GM19463 (cell line): ENCODE measurements around the gene CCL14.
"Not testable (repeated sequence)": the region's sequence is repeated elsewhere in the genome, so short reads cannot be mapped to it uniquely, and the experiment has no call there.

Experiments
- ATAC-seq: cut with Tn5 transposase; IDR thresholded peaks from one replicate; pipeline ENCODE4 v1.9.1; 2021; ENCODE audit warnings: mild to moderate bottlenecking, moderate library complexity; ENCODE audit not compliant: unreplicated experiment

Gene CCL14

DNA sequence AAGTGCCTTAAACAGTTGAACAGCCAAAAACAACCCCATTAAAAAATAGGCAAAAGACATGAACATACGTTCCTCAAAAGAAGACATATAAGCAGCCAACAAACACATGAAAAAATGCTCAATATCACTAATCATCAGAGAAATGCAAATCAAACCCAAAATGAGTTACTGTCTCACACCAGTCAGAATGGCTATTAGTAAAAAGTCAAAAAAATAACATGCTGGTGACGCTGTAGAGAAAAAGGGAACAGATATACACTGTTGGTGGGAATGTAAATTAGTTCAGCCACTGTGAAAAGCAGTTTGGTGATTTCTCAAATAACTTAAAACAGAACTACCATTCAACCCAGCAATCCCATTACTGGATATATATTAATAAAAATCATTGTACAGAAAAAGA lies 8.8 kb upstream of the CCL14 start:
- not testable (repeated sequence) for ATAC-seq

DNA sequence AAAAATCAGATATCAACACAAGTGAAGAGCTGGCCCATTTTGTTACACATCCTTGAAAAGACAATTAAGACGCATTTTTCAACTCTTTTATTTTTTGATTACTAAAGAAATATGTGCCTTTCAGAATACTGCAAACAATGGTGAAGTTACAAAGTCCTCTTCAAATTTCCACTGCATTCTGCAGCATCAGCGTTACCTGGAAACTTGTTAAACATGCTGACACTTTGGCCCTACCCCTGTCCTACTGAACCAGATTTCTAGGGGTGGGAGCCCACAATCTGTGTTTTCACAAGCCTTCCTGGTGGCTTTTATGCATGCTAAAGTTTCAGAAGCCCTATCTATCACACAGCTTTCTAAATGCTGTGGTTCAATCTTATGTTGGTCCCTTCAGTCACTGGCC lies 4.5 kb upstream of the CCL14 start:
- ATAC-seq, result no peak

DNA sequence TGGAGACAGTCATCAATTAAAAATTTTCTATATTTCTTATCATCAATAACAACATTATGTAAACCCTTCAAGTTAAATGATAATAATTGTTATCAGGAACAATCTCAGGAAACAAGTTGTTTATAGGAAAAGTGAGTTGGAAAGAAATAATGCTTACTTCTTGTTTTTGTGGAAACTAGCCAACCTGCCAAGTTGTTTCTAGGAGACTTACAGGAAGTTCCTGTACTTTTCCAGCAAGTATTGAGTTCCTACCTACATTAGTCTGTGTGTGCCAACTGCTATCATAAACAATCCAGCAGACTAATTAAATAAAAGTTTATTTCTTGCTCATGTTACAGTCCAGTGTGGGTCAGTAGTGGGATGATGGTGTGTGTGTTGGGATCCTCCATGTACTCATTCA lies 1.6 kb upstream of the CCL14 start:
- ATAC-seq, result no peak

DNA sequence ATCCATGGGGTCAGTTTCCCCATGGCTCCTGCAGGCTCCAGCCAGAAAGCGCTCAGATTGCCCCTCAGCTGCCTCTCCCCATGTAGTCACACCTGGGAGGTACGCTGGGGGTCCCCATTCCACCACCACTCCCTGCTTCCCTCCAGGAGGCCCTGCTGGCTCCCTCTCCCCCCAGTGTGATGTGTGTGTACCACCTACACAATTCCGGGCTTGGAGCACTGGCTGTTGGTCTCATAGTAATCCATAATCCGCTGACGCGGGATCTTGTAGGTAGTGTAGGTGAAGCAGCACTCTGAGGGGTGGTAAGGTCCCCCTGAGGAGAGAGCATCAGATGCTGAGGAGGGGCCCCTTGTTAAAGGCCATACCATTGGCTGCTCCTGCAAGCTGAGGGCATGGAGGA lies 2.4 kb downstream of the CCL14 start:
- ATAC-seq, result no peak

DNA sequence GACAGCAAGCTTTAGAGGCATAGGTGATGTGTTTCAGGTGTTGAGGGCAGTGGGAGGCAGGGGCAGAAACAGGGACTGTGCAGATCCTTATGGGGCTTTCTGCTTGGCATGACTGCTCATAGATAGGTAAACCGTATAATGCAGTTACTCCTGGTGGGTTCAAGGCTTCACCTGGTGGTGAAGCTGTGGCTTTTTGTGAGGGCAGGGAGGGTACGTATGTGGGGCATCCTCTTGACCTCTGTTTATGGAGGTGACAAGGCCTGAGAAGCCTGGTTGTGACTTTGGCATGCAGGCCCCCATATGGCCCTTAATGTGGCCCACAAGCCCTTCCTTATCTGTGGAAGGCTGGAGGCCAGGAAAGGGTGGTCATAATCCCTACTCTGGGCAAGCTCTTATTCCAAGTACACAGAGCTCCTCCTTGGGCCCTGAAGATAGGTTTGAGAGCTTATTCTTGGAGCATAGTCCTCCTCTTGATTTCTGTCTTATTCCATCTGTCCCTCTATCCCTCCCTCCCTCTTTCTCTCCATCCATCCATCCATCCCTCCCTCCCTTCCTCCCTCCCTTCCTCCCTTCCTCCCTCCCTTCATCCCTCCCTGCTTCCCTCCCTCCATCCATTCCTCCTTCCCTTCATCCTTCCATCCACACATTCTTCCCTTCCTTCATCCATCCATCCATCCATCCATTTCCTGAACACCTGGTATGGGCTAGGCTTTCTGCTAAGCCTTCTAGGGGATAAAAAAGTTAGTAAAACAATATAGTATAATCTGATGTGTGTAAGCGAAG lies 3.9 kb downstream of the CCL14 start:
- ATAC-seq, result no peak

DNA sequence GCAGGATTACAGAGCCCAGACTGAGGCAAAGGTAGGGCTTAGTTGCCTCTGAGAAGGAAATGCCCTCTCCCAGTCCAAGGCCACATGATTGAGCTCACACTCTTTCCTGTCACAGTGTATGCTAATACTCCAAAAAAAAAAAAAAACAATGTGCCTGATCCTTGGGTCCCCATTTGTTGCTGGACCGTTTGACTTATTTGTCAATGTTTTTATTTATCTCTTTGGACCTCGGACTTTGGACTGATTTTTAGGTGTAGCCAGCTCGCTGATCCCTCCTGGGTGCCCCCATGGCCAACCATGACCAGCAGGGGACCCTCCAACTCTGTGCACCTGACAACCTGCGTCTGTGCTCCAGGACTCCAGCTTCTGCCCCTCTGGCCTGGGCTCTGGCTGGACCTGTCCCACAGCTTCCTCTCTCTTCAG lies 4.6 kb downstream of the CCL14 start:
- ATAC-seq, result no peak

DNA sequence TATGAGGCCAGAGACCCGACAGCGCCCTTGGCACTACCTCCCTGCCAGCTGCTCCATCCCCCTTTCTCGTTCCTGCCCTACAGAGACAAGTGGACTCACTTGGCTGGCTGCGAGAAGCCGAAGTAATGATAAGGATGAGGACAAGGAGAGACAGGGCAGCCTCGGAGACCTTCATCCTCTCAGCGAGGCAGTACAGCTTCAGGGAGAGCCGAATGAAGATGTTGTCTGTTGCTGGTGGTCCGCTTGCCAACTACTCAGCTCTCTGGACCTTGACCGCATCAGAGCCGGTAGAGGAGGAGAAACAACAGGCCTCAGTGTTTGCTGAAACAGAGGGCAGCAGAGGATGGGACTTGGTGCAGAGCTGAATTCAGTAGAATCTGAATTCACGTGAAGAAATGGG lies 5.3 kb downstream of the CCL14 start, which contains the start of gene CCL16:
Gene CCL16, minus strand, starts transcription at position 252 of the 400 bp plus-strand sequence. Its CDS starts 77 bp downstream, at position 175.
- no peak for ATAC-seq

DNA sequence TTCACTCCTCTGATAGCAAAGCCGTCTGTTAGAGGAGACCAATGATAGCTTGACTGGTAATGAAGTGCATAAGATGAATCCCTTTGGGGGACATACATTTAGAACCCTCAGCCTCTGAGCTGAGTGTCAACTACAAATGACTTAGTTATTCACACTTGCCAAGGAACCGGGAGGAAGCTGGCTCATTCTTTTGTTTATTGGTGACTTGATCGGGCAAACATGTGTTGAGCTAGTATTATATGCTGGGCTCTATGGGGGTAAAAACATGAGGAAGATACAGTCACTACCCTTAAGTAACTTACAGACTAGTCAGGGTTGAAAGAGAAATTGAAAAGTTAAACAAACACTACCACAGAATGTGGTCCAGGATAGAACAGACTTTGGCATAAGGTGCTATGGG lies 8.2 kb downstream of the CCL14 start:
- ATAC-seq, result no peak

DNA sequence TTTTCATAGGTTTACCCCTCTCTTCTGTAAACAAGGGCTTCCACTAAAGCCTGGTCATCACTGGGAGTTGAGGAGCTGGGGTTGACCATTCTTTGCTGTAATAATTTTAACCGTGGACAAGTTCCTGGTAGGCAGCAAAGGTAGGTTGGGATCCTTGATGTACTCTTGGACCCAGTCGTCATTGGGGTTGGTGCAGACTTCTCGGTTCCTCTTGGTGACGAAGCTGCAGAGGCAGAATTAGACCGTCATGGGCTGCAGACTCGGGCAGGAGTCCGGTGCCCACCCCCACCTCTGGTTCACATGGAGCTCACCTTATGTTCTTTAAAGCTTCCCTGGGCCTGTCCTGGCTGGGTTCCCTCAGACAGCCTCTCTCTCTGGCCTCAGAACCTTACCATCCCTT lies 9.0 kb downstream of the CCL14 start:
- no peak for ATAC-seq

DNA sequence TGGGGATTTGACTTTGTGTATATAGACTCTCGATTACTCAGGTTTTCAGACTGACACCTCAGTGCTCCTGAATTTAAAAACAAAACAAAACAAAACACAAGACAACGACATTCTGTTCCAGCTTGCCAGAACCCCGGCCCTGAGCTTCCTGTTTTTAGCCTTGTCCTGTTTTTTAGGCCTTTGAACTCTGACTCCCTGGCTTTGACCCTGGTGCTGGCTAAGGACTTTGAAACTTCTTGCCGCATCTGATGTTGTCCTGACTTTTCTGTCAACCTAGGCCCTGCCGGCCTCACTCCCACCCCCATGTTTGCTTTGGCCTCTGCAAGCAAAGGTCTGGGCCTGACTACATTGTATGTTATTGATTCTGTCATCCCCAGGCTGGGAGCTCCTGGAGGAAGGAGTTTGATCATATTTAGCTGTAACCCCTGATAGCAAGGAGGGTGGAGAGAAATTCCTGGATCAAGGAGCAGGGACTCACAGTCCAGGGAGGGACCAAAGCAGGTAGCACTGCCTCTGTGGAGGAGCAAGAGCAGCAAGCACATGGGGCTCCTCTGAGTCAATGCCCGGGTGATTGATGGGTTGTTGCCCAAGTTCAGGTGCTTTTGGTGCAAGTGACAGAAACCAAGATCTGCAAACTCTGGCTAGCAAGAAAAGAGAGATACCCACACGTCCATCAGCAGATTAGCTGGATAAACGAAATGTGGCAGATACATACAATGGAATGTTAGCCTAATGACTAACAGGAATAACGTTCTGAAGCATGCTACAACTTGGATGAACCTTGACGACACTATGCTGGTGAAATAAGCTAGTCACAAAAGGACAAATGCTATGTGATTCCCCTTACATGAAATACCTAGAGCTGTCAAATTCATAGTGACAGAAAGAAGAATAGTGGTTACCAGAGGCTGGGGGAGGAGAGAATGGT lies 12.9 kb downstream of the CCL14 start:
- no peak for ATAC-seq

DNA sequence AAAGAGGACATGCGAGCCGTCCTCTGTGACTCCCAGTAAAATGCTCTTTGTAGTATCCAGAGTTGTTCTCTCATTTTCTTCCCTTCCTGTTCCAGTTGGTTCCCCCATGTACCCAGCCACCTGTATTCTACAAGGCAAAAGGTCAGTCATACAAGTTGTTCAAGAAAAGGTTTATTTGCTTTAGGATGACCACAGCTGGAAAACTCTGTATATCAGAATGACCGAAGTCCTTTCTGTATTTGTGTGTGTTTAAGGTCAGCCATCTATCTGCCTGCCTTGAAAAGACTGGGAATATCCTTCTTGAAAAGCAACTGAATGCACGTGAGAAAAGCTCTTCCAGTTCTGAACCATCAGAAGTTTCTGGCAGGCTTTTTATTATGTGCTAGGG lies 13.6 kb downstream of the CCL14 start:
- no peak for ATAC-seq

DNA sequence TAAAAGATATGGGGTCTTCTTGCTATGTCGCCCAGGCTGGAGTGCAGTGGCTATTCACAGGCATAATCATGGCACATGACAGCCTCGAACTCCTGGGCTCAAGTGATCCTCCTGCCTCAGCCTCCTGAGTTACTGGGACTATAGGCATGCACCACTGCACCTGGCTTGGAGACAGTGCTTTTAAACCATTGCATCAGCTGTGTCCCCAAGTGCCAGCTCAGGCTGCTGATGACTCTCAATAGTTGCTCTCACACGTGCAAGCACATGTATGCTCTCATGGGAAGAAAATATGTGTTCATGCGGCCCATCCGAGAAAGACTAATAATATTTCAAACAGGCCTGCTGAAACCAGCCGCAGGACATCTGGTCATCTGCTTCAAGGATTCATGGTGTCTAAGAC lies 14.0 kb downstream of the CCL14 start:
- ATAC-seq, result no peak

DNA sequence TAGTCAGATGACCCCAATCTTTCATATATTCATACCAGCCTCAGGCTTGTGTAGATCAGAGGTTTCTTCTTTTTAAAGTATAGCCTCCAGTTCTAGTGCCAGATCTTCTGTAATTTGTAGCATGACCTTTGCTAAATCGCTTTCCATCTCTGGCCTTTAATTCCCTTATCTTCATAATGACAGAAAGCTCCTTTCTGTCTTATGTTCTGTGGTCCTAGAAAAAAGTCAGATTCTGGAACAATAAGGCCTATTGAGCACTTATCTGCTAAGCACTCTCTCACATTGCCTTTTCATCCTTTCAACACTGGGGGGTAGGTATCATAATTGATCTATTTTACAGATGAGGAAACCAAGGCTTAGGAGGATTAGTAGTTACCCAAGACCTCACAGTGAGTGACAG lies 14.5 kb downstream of the CCL14 start:
- ATAC-seq, result no peak

DNA sequence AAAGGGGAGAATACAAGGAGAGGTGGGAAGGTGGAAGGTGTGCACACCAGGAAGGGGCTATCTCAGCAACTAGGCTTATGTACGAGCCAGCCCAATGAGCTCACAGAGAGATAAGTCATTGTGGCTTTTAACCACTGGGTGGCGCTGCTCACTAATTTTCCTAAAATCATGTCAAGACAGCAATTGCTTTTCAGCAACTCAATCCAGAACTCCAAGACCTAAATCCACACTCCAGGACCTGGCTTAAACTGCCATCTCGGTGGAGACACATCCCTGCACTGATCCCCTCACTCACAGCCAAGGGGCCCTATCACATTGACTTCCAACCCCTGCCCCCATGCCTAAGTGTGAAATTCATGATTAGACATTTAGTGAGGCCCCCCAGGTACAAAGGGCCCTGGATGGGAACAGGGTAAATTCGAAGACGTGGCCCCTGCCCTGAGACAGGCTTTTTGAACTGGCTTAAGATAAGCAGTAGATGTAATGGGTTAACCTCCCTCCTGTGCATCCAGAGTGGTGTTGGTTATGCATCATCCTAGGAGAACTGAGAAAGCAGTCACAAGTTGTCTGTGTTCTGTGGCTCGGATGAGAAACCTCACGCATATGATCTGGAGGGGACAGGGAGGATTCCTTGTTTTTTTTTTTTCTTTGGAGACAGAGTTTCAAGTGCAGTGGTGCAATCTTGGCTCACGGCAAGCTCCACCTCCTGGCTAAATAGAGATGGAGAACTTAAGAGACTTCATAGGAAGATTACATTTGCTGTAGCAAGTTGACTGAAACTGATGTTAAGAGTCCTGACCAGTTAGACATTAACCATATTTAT lies 16.8 kb downstream of the CCL14 start:
- no peak for ATAC-seq

DNA sequence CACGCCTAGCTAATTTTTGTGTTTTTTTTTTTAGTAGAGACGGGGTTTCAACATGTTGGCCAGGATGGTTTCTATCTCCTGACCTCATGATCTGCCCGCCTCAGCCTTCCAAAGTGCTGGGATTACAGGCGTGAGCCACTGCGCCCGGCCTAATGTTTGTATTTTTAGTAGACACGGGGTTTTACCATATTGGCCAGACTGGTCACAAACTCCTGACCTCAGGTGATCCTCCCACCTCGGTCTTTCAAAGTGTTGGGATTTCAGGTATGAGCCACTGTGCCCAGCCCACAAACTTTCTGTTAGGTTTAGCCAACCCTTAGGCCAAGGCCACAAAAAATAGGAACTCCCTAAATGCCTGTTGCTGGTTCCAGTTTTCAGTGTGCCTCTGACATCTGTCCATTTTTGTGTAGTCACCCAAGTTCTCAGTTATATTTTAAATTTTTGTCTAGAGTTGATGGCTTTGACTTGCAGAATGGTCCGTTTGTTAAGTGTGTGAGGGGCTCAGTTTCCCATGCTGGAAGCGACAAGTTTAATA lies 17.9 kb downstream of the CCL14 start:
- no peak for ATAC-seq

DNA sequence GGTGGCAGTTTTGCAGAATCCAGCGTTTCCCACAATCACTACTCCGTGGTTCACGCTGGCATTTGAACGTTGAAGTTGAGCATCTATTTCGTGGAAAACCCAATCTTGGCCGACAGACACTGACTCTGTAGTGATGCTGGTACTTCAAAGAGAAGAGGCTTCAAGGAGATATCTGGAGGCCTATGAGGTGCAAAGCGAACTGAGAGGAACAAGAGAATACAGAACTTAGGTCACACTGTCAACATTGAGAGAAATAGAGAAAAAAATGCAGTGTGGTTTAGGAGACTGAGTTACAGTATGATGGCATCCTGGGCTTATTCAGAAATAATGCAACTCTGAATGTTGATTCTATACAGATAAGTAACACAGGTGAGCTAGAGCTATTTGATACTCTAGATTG lies 21.3 kb downstream of the CCL14 start:
- ATAC-seq, result no peak

DNA sequence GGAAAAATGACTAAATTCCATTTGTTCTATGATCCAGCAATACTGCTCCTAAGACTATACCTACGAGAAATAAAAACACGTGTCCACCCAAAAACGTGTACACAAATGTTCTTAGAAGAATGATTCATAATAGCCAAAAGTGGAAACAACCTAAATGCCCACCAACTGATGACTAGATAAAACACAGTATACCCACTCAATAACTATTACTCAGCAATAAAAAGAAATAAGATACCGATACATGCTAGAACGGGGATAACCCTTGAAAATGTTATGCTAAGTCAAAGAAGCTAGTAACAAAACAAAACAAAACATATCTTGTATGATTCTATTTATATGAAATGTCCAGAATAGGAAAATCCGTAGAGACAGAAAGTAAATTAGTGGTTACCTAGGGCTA lies 22.9 kb downstream of the CCL14 start:
- no peak for ATAC-seq

DNA sequence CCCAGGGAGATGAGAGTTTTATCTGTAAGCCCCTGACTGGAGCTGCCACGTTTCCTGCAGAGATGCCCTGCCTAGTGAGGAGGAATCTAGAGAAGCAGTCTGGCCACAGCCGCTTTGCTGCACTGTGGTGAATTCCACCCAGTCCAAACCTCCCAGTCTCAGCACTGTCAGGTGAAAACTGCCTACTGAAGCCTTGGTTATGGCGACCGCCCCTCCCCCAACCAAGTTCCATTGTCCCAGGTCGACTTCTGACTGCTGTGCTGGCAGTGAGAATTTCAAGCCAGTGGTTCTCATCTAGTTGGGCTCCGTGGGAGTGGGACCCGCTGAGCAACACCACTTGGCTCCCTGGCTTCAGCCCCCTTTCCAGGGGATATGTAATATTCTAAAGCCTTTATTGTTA lies 32.8 kb downstream of the CCL14 start:
- ATAC-seq, result no peak

DNA sequence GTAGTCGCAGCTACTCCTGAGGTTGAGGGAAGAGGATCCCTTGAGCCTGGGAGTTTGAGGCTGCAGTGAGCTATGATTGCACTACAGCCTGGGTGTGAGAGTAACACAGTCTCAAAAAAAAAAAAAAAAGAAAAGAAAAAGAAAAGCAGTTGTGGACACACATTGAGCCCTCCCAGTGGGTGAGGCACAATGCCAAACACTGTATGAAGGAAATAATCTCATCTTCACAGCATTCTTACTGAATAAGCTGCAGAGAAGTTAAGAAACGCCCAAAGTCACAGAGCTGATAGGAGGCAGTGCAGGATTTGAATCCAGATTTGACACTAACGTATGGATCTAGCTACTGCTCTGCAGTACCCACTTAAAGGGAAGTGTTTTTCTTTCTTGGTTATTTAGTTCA lies 37.1 kb downstream of the CCL14 start:
- no peak for ATAC-seq

DNA sequence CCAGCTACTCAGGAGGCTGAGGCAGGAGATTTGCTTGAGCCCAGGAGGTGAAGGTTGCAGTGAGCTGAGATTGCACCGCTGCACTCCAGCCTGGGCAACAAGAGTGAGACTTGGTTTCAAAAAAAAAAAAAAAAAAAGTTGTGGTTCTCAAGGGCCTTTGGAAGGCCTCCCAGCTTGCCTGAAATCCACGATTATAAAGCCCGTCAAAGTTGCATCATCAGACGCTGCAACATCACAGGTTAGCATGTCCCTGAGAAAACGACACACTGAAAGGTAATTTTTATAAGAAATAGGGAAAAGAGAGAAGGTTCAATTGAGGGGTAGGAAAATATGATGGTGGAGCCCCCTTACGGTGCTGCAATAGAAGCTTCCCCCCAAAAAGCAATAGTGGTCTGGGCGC lies 38.4 kb downstream of the CCL14 start:
- no peak for ATAC-seq

DNA sequence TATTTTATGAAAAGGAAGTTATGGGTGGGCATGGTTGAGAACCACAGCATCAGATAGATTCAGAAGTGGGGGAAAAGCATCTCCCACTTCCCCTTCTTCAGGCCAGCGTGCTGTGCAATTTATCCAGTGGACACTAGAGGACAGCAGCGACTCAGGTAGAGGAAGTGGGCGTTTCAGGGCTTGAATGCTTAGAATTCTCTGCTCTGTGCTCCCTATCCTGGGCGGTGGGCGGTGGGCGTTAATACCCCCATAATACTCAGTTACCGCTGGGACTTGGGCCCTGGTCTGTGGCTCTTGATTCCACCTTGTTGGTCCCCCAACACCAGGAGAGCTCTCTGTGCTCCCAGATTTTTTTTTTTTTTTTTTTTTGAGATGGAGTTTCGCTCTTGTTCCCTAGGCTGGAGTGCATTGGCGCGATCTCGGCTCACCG lies 39.4 kb downstream of the CCL14 start:
- ATAC-seq, result no peak
